HG02852 (cell line): ENCODE measurements around the gene GALNT15.

Experiments
- ATAC-seq: cut with Tn5 transposase; IDR thresholded peaks from one replicate; pipeline ENCODE4 v1.9.1; 2021; ENCODE audit warnings: mild to moderate bottlenecking, moderate library complexity; ENCODE audit not compliant: unreplicated experiment

GALNT15 gene

GRCh38 chr3:16249886-16250285 lies 75.4 kb downstream of the GALNT15 start:
- ATAC-seq, result no peak

DNA sequence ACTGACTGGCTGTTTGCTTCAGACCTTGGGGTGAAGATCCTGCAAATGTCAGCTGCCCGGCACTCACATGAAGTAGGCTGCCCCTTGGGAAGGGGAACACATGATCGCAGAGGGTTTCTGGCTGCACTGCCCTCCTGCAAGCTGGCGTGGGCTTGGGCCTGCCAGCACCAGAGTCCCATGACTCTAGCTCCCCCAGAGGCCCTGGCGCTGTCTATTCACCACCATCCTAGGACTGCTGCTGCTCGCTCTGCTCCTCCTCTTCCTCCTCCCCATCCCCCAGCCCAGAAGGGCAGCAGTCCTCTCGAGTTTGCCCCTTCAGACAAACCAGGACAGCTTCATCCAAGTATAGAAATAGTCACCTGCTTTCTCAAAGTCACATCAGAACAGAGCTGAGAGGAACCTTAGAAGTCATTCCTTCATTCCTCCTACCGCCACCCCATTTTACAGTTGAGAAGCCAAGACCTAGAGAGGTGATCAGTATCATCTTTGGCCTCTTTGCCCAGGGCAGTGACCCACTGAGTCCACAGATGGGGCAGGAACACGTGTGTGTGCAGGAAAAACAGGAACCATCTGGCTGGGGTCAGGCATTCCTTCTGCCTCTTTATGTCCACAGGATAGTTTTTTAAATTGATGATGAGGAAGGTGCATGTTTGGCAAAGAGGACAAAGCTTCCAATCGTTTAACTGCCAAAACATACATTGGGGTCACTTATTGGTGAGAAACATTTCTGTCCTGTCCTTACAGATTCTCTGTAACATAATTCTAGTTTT lies 77.0 kb downstream of the GALNT15 start:
- ATAC-seq, result no peak

- ATAC-seq, result no peak
Observed at GRCh38 chr3:16252243-16252978, 77.9 kb downstream of the GALNT15 start.

DNA sequence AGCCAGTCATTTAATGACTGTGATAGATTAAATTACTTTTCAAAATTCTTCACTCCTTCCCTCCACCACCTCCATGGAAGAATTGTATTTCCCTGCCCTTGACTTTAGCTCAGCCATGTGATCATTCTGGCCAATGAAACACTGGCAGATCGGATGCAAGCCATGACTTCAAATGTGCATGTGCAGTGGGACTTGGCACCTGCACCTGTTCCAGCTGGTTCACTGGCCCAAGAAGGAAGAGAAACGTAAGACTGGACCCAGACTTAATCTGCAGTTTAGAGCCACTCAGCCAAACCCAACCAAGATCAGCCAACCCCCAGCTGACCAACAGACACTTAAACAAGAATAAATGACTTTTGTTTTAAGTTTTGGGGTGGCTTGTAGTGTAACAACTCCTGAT lies 78.5 kb downstream of the GALNT15 start:
- ATAC-seq, result no peak

GRCh38 chr3:16253601-16254000 lies 79.1 kb downstream of the GALNT15 start:
- no peak for ATAC-seq

GRCh38 chr3:16254916-16255315 lies 80.4 kb downstream of the GALNT15 start:
- ATAC-seq, result peak; percentile 49

GRCh38 chr3:16255326-16255725 lies 80.8 kb downstream of the GALNT15 start:
- no peak for ATAC-seq

DNA sequence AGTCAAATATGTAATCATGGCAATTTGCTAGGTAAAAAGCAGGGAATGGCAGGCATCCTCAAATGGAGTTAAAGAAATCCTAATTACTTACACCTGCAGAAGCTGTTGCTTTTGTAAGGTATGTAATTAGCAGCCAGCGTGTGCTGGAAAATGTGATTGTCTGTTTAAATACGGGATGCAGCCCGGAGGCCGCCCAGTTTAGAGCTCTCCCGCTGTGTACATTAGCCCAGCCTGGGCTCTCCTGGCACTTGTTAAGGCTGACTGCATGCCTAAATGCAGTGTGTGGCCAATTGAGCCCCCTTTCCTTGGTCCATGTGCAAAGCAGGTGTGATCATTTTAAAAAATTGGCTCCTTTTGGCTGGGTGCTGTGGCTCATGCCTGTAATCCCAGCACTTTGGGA lies 81.2 kb downstream of the GALNT15 start:
- no peak for ATAC-seq

- ATAC-seq, result no peak
Observed at GRCh38 chr3:16257309-16257708, 82.8 kb downstream of the GALNT15 start.

DNA sequence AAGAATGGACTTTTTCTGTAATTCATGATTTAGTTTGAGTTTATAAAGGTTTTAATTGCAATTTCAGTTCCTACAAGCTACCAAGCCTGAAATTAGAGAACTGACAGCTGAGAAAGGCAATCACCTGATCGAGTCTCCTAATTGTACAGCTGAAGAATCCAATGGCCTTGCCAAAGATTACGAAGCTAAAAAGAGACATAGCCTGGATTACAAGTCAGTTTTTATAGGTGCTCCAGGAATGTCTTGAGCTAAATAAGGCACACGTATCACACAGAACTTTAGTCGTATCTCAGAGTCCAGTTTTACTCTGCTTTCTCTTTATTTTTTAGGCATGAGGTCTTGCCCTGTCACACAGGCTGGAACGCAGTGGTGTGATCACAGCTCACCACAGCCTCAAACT lies 83.7 kb downstream of the GALNT15 start:
- ATAC-seq, result no peak

- no peak for ATAC-seq
Observed at GRCh38 chr3:16258866-16259265, 84.4 kb downstream of the GALNT15 start.

DNA sequence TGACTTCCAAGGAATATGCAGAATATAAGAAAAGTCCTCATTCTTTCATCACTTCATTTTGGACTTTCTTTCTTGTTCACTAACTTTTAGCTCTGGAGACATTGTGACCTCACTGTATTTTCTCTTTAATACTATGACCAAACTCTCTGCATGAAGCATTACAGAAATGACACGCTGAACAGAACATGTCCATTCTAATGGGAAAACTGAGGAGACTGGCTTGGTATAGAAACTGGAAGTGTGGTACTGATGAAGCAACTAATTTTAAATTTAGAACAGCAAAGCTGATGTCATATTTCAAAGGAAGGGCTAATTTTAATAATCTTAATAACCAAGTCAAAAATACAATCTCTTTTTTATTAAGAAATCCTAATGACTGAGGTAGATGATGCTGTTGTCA lies 85.6 kb downstream of the GALNT15 start:
- no peak for ATAC-seq

DNA sequence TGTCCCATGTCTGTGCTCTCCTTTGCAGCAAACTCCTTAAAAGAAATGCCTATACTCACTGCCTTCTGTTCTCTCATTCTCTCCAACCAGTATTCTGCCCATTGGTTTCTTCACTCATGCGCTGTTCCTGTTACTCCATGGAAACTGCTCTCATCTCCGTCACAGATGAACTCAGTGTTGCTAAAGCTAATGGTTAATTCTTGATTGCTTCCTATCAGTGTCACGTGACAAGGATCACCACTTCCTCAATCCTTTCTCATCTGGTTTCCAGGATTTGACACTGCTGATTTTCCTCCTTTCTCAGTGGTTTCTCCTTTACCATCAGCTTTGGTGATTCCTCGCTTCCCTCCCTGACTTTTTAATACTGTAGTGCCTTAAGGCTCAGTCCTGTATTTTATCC lies 87.7 kb downstream of the GALNT15 start:
- ATAC-seq, result no peak

DNA sequence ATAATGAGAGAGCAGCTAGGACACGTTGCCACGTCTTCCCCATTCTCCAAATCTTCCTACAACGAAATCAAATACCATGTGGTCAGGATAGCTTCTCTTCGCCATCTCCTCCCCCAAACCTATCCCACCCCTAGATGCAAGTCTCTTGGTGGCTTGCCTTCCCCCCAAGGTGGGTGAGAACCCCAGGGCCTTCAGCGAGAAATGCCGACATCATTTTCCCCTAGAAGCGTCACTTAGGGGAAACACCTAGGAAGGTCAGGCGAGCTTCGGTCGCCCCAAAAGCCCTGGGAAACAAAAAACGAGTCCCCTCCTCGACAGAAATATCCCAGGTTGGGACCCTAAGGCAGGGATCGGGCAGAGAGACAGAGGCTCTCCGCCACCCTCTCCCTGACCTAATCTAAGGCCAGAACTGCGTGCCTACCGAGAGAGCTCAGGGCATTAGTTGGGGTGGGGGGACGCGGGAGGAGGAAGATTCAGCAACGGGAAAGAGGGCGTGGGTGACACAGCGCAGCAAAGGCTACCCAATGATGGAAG lies 89.8 kb downstream of the GALNT15 start:
- ATAC-seq, result peak; percentile 1

GRCh38 chr3:16264708-16265454 lies 90.4 kb downstream of the GALNT15 start, which contains the start of the genes DPH3 and OXNAD1:
Gene DPH3 (minus strand): TSS chr3:16264943. CDS start chr3:16264876, 67 bp downstream.
Gene OXNAD1 (plus strand): TSS chr3:16265212. CDS start chr3:16270953, 5,741 bp downstream.
- ATAC-seq, result peak; percentile 99

GRCh38 chr3:16265455-16265786 lies 90.9 kb downstream of the GALNT15 start:
- no peak for ATAC-seq

- ATAC-seq, result no peak
Observed at GRCh38 chr3:16266714-16267113, 92.2 kb downstream of the GALNT15 start.

DNA sequence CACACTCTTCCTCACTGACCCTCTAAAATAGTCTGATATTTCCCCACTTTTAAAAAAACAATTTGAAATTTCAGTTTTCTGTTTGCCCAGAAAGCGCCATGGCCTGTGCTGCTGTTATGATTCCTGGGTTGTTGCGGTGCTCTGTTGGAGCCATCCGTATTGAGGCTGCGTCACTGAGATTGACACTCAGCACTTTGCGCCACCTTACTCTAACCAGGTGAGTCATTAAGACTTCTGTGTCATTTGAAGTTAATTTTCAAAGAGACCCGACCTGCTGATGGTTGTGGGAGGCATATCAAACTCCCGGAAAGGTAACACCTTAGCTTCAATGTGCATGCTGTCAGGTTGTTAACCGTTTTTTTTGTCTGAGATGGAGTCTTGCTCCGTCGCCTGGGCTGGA lies 96.4 kb downstream of the GALNT15 start:
- ATAC-seq, result no peak

- no peak for ATAC-seq
Observed at GRCh38 chr3:16272588-16272987, 98.1 kb downstream of the GALNT15 start.

GRCh38 chr3:16273867-16274266 lies 99.4 kb downstream of the GALNT15 start:
- no peak for ATAC-seq

DNA sequence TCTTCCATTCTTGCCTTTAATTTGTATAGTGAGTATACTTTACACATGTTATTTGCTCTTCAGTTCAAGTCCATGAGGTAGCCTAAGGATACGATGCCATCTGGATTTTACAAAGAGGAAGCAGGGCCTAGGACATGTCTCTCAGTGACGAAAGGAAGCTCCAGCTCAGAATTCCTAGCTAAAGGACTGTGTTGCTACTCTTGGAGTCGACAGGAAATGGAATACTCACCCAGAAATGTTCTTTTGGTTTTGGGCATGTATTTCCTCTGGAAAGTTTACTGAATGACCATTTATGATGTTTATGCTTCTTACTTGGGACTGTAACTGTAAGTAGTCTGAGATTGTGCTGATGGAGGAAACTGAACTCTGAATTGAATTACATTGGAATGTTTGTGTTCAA lies 103.0 kb downstream of the GALNT15 start:
- ATAC-seq, result no peak
